K562 (cell line): Measurements from ENCODE around the gene HRAS. TPM values are rescaled to one million over a fixed set of nuclear protein-coding genes. Genes with fewer than 3 reads are reported as not detected.
"Not testable (repeated sequence)": the region's sequence is repeated elsewhere in the genome, so short reads cannot be mapped to it uniquely, and the experiment has no call there.

Experiments
- BHLHE40 ChIP-seq: IDR thresholded peaks from 2 replicates; pipeline ENCODE4 v1.6.1; 2011; ENCODE audit warnings: low read length, improper control_type of control experiment
- HDAC2 ChIP-seq: fragments of 450-650 bp; IDR thresholded peaks from 2 replicates; pipeline ENCODE4 v1.6.1; 2016; ENCODE audit warnings: mild to moderate bottlenecking
- MAFG ChIP-seq: fragments of 450-650 bp; conservative IDR thresholded peaks from 2 replicates; pipeline ENCODE4 v1.6.1; 2016; ENCODE audit warnings: missing genetic modification characterization, missing compliant biosample characterization
- polyA plus RNA-seq, 8 experiments: library from polyadenylated mRNA; depleted of rRNA in 4 of 8; stranded (reverse) in 5 of 8; unstranded in 3 of 8; fragments of >200 nt; fragmentation: Nextera tagmentation in 2 of 8; fragmentation: Illumina TruSeq in 1 of 8; extraction: Ambion mirVana in 2 of 8; extraction: Trizol in 1 of 8; gene quantifications; 2 replicates each; pipeline versions ENCODE4 v1.2.1 to v1.2.3, GENCODE V29; 2011 to 2014; ENCODE audit warnings: inconsistent platforms in 1 of 8, missing spikeins in 1 of 8
- total RNA-seq, 7 experiments: library from RNA; depleted of rRNA in 6 of 7; stranded (reverse); fragments of >200 nt in 6 of 7; fragmentation: Illumina TruSeq in 2 of 7; extraction: Trizol in 2 of 7; gene quantifications; 2 replicates each; pipeline versions ENCODE4 v1.2.1 to v1.2.3, GENCODE V29; 2011 to 2021; ENCODE audit warnings: low replicate concordance in 1 of 7
- TF ChIP-seq, protein P1 (sequence below), 2 experiments: fragments of 450-650 bp; formaldehyde crosslinking in 1 of 2; IDR thresholded peaks; 2 replicates each; pipeline versions ENCODE4 v1.4.0 to v1.6.1; 2014 to 2020; ENCODE audit warnings: mild to moderate bottlenecking in 2 of 2, borderline replicate concordance in 1 of 2, low read depth in 1 of 2

Gene HRAS
- total and polyA plus RNA-seq, 9 of the 15 experiments (the other 6 are each of a cell fraction or from before 2014, with no cell fraction given): 2.8 to 73.5 (median 29.6) TPM

- TF ChIP-seq MAFG (peak; percentile 62), BHLHE40 (peak; percentile 79), HDAC2 (0 out of 2 replicates have a peak, but pooled peaks have one; percentile 15)
- TF ChIP-seq, protein P1, sequence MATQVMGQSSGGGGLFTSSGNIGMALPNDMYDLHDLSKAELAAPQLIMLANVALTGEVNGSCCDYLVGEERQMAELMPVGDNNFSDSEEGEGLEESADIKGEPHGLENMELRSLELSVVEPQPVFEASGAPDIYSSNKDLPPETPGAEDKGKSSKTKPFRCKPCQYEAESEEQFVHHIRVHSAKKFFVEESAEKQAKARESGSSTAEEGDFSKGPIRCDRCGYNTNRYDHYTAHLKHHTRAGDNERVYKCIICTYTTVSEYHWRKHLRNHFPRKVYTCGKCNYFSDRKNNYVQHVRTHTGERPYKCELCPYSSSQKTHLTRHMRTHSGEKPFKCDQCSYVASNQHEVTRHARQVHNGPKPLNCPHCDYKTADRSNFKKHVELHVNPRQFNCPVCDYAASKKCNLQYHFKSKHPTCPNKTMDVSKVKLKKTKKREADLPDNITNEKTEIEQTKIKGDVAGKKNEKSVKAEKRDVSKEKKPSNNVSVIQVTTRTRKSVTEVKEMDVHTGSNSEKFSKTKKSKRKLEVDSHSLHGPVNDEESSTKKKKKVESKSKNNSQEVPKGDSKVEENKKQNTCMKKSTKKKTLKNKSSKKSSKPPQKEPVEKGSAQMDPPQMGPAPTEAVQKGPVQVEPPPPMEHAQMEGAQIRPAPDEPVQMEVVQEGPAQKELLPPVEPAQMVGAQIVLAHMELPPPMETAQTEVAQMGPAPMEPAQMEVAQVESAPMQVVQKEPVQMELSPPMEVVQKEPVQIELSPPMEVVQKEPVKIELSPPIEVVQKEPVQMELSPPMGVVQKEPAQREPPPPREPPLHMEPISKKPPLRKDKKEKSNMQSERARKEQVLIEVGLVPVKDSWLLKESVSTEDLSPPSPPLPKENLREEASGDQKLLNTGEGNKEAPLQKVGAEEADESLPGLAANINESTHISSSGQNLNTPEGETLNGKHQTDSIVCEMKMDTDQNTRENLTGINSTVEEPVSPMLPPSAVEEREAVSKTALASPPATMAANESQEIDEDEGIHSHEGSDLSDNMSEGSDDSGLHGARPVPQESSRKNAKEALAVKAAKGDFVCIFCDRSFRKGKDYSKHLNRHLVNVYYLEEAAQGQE (IDR thresholded peaks at IDR 0.05; ENCODE audit: borderline replicate concordance): peak; percentile 56
- TF ChIP-seq, protein P1 (CRISPR knock-in tag; IDR thresholded peaks at IDR 0.05; ENCODE audit: low read depth): not testable (repeated sequence)
- TF ChIP-seq, all 486 proteins: peak for 30; not testable (repeated sequence) for 456
Measured at GRCh38 chr11:574031-574570, 38.7 kb upstream of the HRAS start (continued).
